HG03469 (cell line): ENCODE measurements around the gene TPSD1.
"Not testable (repeated sequence)": the region's sequence is repeated elsewhere in the genome, so short reads cannot be mapped to it uniquely, and the experiment has no call there.

Source experiments
- ATAC-seq: cut with Tn5 transposase; IDR thresholded peaks from one replicate; pipeline ENCODE4 v1.9.1; 2021; ENCODE audit warnings: mild to moderate bottlenecking, moderate library complexity, moderate number of reproducible peaks; ENCODE audit not compliant: unreplicated experiment

Gene TPSD1

GRCh38 chr16:1220841-1221627, 34.8 kb upstream of the TPSD1 start:
- no peak for ATAC-seq

- no peak for ATAC-seq
These were observed 34.0 kb upstream of the TPSD1 start for GRCh38 chr16:1221628-1222552.

GRCh38 chr16:1222553-1223354, 33.1 kb upstream of the TPSD1 start:
- ATAC-seq = no peak

GRCh38 chr16:1223355-1224214, 32.3 kb upstream of the TPSD1 start:
- no peak for ATAC-seq

- no peak for ATAC-seq
These were observed 31.3 kb upstream of the TPSD1 start for GRCh38 chr16:1224558-1224957.

- no peak for ATAC-seq
These were observed 30.8 kb upstream of the TPSD1 start, which contains the start of gene TPSG1 for GRCh38 chr16:1225051-1225451. Gene TPSG1, minus strand, starts transcription at chr16:1225268. Its CDS starts 16 bp downstream, at chr16:1225252.

GRCh38 chr16:1225728-1226311, 30.0 kb upstream of the TPSD1 start:
- not testable (repeated sequence) for ATAC-seq

GRCh38 chr16:1226692-1227091, 29.2 kb upstream of the TPSD1 start:
- ATAC-seq = not testable (repeated sequence)

- not testable (repeated sequence) for ATAC-seq
These were observed 27.6 kb upstream of the TPSD1 start for GRCh38 chr16:1228227-1228626.

GRCh38 chr16:1229476-1229875, 26.4 kb upstream of the TPSD1 start:
- not testable (repeated sequence) for ATAC-seq

- ATAC-seq = not testable (repeated sequence)
These were observed 25.8 kb upstream of the TPSD1 start, which contains the start of gene TPSB2 for GRCh38 chr16:1230084-1230470. Gene TPSB2, minus strand, starts transcription at chr16:1230184. Its CDS starts 233 bp downstream, at chr16:1229951.

GRCh38 chr16:1230471-1231212, 25.2 kb upstream of the TPSD1 start:
- ATAC-seq = not testable (repeated sequence)

- not testable (repeated sequence) for ATAC-seq
These were observed 24.6 kb upstream of the TPSD1 start for GRCh38 chr16:1231301-1231700.

GRCh38 chr16:1232049-1232748, 23.7 kb upstream of the TPSD1 start:
- not testable (repeated sequence) for ATAC-seq

GRCh38 chr16:1236659-1237058, 19.2 kb upstream of the TPSD1 start:
- not testable (repeated sequence) for ATAC-seq

- ATAC-seq = no peak
These were observed 17.9 kb upstream of the TPSD1 start for GRCh38 chr16:1237990-1238389.

- not testable (repeated sequence) for ATAC-seq
These were observed 17.0 kb upstream of the TPSD1 start for GRCh38 chr16:1238909-1239308.

- ATAC-seq = not testable (repeated sequence)
These were observed 16.3 kb upstream of the TPSD1 start for GRCh38 chr16:1239575-1239974.
